Neural cell (in vitro differentiated cells): Measurements from ENCODE around the gene JMJD1C. TPM values are rescaled to one million over a fixed set of nuclear protein-coding genes. Genes with fewer than 3 reads are reported as not detected.

Source experiments
- H2AFZ ChIP-seq: fragments of 200-600, 300-800 bp; sonication (generic), shearing (Covaris generic); 2 replicates; pipeline ENCODE4 v1.6.0; 2014; ENCODE audit warnings: low read depth, mild to moderate bottlenecking, antibody characterized with exemption, low read length, moderate library complexity
- H3F3A ChIP-seq: fragments of 200-600 bp; shearing (Covaris generic); 2 replicates; pipeline ENCODE4 v1.6.1; 2016; ENCODE audit warnings: mild to moderate bottlenecking, moderate library complexity, mixed read lengths, antibody characterized with exemption, low read length; ENCODE audit not compliant: insufficient read depth, poor library complexity, severe bottlenecking
- H3K27ac ChIP-seq: fragments of 200-600, 300-800 bp; sonication (generic), shearing (Covaris generic); 2 replicates; pipeline ENCODE4 v1.5.1; 2014; ENCODE audit warnings: mild to moderate bottlenecking, low read length, moderate library complexity
- H3K27me3 ChIP-seq: fragments of 300-800, 200-600 bp; sonication (generic), shearing (Covaris generic); 2 replicates; pipeline ENCODE4 v1.6.0; 2014; ENCODE audit warnings: mild to moderate bottlenecking, low read depth, low read length, moderate library complexity; ENCODE audit not compliant: insufficient read depth
- H3K36me3 ChIP-seq: fragments of 300-800, 200-600 bp; sonication (generic), shearing (Covaris generic); 2 replicates; pipeline ENCODE4 v1.5.1; 2014; ENCODE audit warnings: mild to moderate bottlenecking, antibody characterized with exemption, low read length, moderate library complexity; ENCODE audit not compliant: insufficient read depth
- H3K4me2 ChIP-seq: fragments of 300-800, 200-600 bp; sonication (generic), shearing (Covaris generic); 2 replicates; pipeline ENCODE4 v1.6.0; 2014; ENCODE audit warnings: mild to moderate bottlenecking, low read length
- H3K4me3 ChIP-seq: fragments of 300-800, 200-600 bp; sonication (generic), shearing (Covaris generic); 2 replicates; pipeline ENCODE4 v1.5.1; 2014; ENCODE audit warnings: mild to moderate bottlenecking, low read length, moderate library complexity
- H3K79me2 ChIP-seq: fragments of 200-600 bp; shearing (Covaris generic); replicated peaks from 2 replicates; pipeline ENCODE4 v1.6.0; 2014; ENCODE audit warnings: mild to moderate bottlenecking, low read length, moderate library complexity; ENCODE audit not compliant: insufficient read depth
- H3K9ac ChIP-seq: fragments of 300-800, 200-600 bp; sonication (generic), shearing (Covaris generic); 2 replicates; pipeline ENCODE4 v1.6.1; 2016; ENCODE audit warnings: mild to moderate bottlenecking, low read length, mixed read lengths
- H3K9me2 ChIP-seq: fragments of 200-600 bp; shearing (Covaris generic); 2 replicates; pipeline ENCODE4 v1.6.1; 2016; ENCODE audit warnings: mild to moderate bottlenecking, low read length, mixed read lengths; ENCODE audit not compliant: insufficient read depth
- H3K9me3 ChIP-seq: fragments of 200-600, 300-800 bp; sonication (generic), shearing (Covaris generic); 2 replicates; pipeline ENCODE4 v1.6.1; 2016; ENCODE audit warnings: mild to moderate bottlenecking, mixed run types, low read length, moderate library complexity, mixed read lengths
- H4K20me1 ChIP-seq: fragments of 200-600 bp; shearing (Covaris generic); 2 replicates; pipeline ENCODE4 v1.6.1; 2016; ENCODE audit warnings: mild to moderate bottlenecking, mixed run types; ENCODE audit not compliant: insufficient read depth
- CTCF ChIP-seq: fragments of 450-650 bp; IDR thresholded peaks from 2 replicates; pipeline ENCODE4 v1.5.1; 2014; ENCODE audit warnings: antibody characterized with exemption, mild to moderate bottlenecking, moderate library complexity; ENCODE audit not compliant: poor library complexity, severe bottlenecking
- EP300 ChIP-seq: fragments of 450-650 bp; conservative IDR thresholded peaks from 2 replicates; pipeline ENCODE4 v1.6.1; 2014; ENCODE audit warnings: antibody characterized with exemption, mild to moderate bottlenecking, moderate library complexity; ENCODE audit not compliant: poor library complexity, severe bottlenecking
- EZH2 ChIP-seq: fragments of 200-600, 300-800 bp; shearing (Covaris generic), sonication (generic); IDR thresholded peaks from 2 replicates; pipeline ENCODE4 v1.6.1; 2014; ENCODE audit warnings: antibody characterized with exemption, low read length, borderline replicate concordance, mild to moderate bottlenecking; ENCODE audit not compliant: insufficient read depth, poor library complexity, severe bottlenecking
- MXI1 ChIP-seq: fragments of 450-650 bp; conservative IDR thresholded peaks from 2 replicates; pipeline ENCODE4 v1.6.1; 2014; ENCODE audit warnings: antibody characterized with exemption, mild to moderate bottlenecking; ENCODE audit not compliant: poor library complexity, severe bottlenecking
- POLR2AphosphoS5 ChIP-seq: IDR thresholded peaks from 2 replicates; pipeline ENCODE4 v1.6.1; 2012
- RAD21 ChIP-seq: fragments of 450-650 bp; conservative IDR thresholded peaks from 2 replicates; pipeline ENCODE4 v1.6.1; 2014; ENCODE audit warnings: antibody characterized with exemption, mild to moderate bottlenecking, moderate library complexity
- REST ChIP-seq: IDR thresholded peaks from 2 replicates; pipeline ENCODE4 v1.6.1; 2012; ENCODE audit warnings: borderline replicate concordance
- SMC3 ChIP-seq: fragments of 450-650 bp; conservative IDR thresholded peaks from 2 replicates; pipeline ENCODE4 v1.6.1; 2014; ENCODE audit warnings: antibody characterized with exemption, mild to moderate bottlenecking, moderate library complexity; ENCODE audit not compliant: poor library complexity
- TAF1 ChIP-seq: IDR thresholded peaks from 2 replicates; pipeline ENCODE4 v1.6.1; 2012; ENCODE audit warnings: low read depth
- polyA plus RNA-seq: library from polyadenylated mRNA; depleted of rRNA; stranded (reverse); fragments of >200 nt; gene quantifications from 2 replicates; pipeline ENCODE4 v1.2.3, GENCODE V29; 2014

The JMJD1C gene
- polyA plus RNA-seq, 1 donor from 2014 or later: 108 TPM

GRCh38 chr10:63466144-63466935 is 563 bp upstream of the JMJD1C start:
- H3K4me2 ChIP-seq: peak overlapping the region; percentile 56
- peaks cover 8% of the 10 kb centered on the region for H4K20me1 ChIP-seq
- H3K79me2 ChIP-seq: peaks cover 53% of the 10 kb centered on the region
- H2AFZ ChIP-seq: no peak overlapping the region
- peaks cover 5% of the 10 kb centered on the region for H3F3A ChIP-seq
- H3K27ac ChIP-seq: no peak overlapping the region
- no peaks in the 10 kb centered on the region for H3K36me3 ChIP-seq
- peak overlapping the region; percentile 83 for H3K4me3 ChIP-seq
- TF ChIP-seq EZH2 (no peak), REST (no peak), EP300 (no peak), POLR2AphosphoS5 (no peak)
- no peaks in the 10 kb centered on the region for H3K27me3 ChIP-seq
- H3K9me2 ChIP-seq: no peaks in the 10 kb centered on the region
- H3K9ac ChIP-seq: peak overlapping the region; percentile 78
- no peaks in the 10 kb centered on the region for H3K9me3 ChIP-seq

- Histone ChIP-seq H3K27ac (peak overlapping the region; percentile 75), H3K9ac (peak overlapping the region; percentile 78), H3K4me2 (peak overlapping the region; percentile 84), H3K9me3 (no peaks in the 10 kb centered on the region), H3K9me2 (no peaks in the 10 kb centered on the region), H3K27me3 (no peaks in the 10 kb centered on the region), H3K36me3 (no peaks in the 10 kb centered on the region), H3K4me3 (peak overlapping the region; percentile 83), H3F3A (peaks cover 5% of the 10 kb centered on the region), H4K20me1 (peaks cover 8% of the 10 kb centered on the region), H3K79me2 (peaks cover 61% of the 10 kb centered on the region), H2AFZ (no peak overlapping the region)
- no peak for TF ChIP-seq TAF1
- TF ChIP-seq POLR2AphosphoS5: no peak
- TF ChIP-seq RAD21: no peak
- TF ChIP-seq SMC3: no peak
- no peak for TF ChIP-seq MXI1
- TF ChIP-seq REST: no peak
- TF ChIP-seq EP300: no peak
- TF ChIP-seq EZH2: no peak
- TF ChIP-seq CTCF: no peak
Observed at GRCh38 chr10:63464402-63465292, 1.1 kb downstream of the JMJD1C start.
